ENCODE results near the gene LHFPL3.

Gene LHFPL3

DNA sequence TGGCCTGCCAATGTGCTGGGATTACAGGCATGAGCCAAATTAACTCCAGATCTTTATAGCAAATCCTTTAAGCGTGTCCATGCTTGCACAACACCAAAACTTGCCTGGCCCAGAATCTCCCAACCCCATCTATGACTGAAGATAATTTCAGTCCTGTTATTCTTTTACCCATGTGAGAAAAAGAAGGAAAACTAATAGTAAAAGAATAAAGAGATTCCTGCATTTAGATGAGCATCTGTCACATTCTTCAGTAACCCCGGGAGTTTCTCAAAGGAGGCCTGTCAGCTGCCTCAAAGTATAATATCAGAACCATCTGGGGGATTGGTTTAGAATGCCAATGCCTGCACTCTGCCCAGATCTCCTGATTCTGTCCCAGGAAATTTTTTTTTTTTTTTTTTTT, 527.5 kb downstream of the LHFPL3 start:
- Histone ChIP-seq H3K9me3 (ENCODE audit: control insufficient read depth, low read depth, low read length) (no peaks in the 10 kb centered on the region), H3K4me3 (ENCODE audit: low read length) (no peak overlapping the region), H3K27ac (ENCODE audit: low read length) (no peak overlapping the region), H3K9ac (ENCODE audit: low read length) (no peak overlapping the region), H3K27me3 (ENCODE audit: control insufficient read depth, insufficient read depth, low read length) (no peaks in the 10 kb centered on the region), H3K4me1 (ENCODE audit: control insufficient read depth, low read depth, low read length) (no peaks in the 10 kb centered on the region), H3K36me3 (ENCODE audit: control insufficient read depth, low read depth, low read length) (no peaks in the 10 kb centered on the region)

DNA sequence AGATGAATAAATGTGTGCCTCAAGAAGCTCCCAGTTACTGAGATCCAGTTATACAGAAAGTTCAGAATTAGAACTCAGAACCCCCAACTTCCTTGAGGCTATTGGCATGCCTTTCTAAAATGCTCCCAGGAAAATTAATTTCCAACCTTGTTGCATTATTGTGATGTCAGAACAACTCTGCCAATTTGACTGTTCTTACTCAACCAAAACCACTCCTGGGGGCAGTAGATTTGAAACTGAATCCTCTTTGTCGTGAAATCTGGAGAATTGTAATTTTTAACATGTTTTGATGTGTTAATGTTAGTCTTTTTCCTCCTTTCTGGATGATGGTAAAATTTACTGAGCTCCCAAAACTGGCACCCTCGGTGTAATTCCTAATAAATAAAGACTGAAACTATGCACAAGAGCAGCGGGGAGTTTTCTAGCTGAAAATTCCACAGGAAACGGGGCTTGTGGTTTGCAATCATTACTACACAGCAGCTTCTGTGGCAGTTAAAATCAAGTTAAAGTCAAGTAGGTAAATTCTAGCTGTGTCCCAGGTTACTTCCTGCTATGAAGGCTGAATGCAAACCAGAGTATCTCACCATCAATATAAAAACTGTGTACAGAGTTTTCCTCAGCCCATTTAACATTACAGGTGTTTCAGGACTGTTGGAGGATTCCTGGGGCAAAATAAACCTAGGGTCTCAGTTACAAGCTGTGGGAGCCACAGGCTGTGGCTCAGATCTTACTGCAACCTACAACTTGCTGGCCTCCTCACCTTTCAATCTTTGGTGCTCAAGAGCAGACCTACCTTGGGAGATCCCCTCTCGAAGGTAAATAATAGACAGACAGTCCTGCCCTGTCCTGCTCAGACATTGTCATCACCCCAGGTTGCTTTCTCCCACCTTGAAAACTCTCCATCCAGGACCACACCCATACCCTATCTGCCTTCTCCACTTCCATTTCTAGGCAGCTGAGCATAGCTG, 529.3 kb downstream of the LHFPL3 start:
- Histone ChIP-seq H3K27me3 (ENCODE audit: control insufficient read depth, insufficient read depth, low read length) (peaks cover 13% of the 10 kb centered on the region), H3K9me3 (ENCODE audit: control insufficient read depth, low read depth, low read length) (no peaks in the 10 kb centered on the region), H3K27ac (ENCODE audit: low read length) (no peak overlapping the region), H3K9ac (ENCODE audit: low read length) (no peak overlapping the region), H3K36me3 (ENCODE audit: control insufficient read depth, low read depth, low read length) (no peaks in the 10 kb centered on the region), H3K4me3 (ENCODE audit: low read length) (no peak overlapping the region), H3K4me1 (ENCODE audit: control insufficient read depth, low read depth, low read length) (no peaks in the 10 kb centered on the region)

DNA sequence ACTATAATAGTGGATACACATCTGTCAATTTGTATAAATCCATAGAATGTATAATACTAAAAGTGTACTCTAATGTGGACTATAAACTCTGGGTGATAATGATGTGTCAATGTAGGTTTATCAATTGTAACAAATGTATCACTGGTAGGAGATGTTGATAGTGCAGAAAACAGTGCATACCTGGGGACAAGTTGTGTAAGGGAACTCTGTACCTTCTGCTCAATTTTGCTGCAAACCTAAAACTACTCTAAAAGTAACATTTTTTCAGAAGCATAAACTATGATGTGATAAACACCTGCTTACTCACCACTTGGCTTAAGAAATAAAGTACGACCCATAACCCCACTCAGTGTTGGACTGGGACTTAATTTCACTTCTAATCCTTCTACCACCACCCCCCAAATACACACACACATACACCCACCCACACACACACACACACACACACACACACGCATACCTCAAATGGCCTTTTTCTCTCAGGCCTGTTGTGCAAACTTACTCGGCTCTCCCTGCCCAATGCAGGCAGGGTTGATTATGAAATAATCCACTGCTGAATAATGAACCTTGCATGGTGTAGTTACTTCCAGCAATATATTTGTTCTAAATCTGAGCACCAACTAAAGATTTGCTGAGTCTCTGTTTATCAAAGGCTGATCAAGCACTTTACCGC, 531.5 kb downstream of the LHFPL3 start:
- Histone ChIP-seq H3K9ac (ENCODE audit: low read length) (no peak overlapping the region), H3K27me3 (ENCODE audit: control insufficient read depth, insufficient read depth, low read length) (peaks cover 13% of the 10 kb centered on the region), H3K4me3 (ENCODE audit: low read length) (no peak overlapping the region), H3K27ac (ENCODE audit: low read length) (no peak overlapping the region), H3K4me1 (ENCODE audit: control insufficient read depth, low read depth, low read length) (no peaks in the 10 kb centered on the region), H3K36me3 (ENCODE audit: control insufficient read depth, low read depth, low read length) (no peaks in the 10 kb centered on the region), H3K9me3 (ENCODE audit: control insufficient read depth, low read depth, low read length) (no peaks in the 10 kb centered on the region)

DNA sequence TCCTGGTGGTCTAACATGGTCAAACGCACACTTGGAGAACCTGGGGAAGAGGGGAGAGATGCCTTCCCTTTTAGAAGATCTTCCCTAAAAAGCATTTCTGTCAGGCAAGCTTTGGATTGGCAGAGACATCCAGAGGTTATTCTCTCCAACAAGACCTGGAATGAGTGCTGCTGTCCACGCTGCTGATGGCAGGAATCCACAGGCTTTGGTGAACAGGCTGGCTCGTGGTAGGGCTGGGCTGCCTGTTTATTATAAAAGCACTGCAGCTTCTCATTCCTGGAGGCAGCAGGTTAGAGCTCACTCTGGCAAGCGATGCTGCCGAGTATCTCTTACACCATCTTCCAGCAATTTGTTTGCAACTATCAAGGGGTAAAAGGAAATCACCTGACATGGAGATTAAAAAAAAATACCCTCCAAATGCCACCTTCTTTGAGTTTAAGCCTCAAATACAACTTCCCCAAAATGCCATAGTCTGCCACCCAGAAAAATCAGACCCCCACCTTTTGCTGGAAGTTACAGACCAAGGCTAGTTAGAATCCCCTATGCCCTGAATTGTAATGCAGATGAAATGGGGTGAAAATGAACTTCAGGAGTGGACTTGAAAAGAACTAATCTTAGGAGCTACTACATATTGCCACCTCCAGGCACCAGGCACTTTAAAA, 533.5 kb downstream of the LHFPL3 start:
- H3K4me3 ChIP-seq (ENCODE audit: low read length): no peak overlapping the region

DNA sequence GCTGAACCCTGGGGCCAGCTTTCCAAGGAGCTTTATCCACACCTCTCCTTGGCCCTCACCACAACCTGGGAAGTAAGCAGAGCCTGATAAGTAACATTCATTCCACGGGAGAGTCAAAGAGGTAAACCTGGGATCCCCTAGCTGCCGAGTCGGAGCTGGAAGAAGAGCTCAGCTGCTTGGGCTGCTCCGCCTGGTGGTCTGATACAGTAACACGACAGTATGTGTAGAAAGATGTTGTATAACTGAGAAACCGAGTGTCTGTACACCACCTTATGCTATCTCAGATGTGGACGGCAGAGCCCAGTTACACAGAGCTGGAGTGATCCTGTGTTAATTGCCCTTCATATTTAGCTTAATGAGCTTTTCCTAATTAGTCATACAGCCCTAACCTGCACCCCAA, 534.3 kb downstream of the LHFPL3 start:
- Histone ChIP-seq H3K4me1 (ENCODE audit: control insufficient read depth, low read depth, low read length) (no peaks in the 10 kb centered on the region), H3K36me3 (ENCODE audit: control insufficient read depth, low read depth, low read length) (no peaks in the 10 kb centered on the region), H3K9ac (ENCODE audit: low read length) (no peak overlapping the region), H3K4me3 (ENCODE audit: low read length) (no peak overlapping the region), H3K27ac (ENCODE audit: low read length) (no peak overlapping the region), H3K9me3 (ENCODE audit: control insufficient read depth, low read depth, low read length) (no peaks in the 10 kb centered on the region), H3K27me3 (ENCODE audit: control insufficient read depth, insufficient read depth, low read length) (peaks cover 13% of the 10 kb centered on the region)

More for the DNA sequence above, 533.5 kb downstream of the LHFPL3 start:
- H3K27me3 ChIP-seq (ENCODE audit: control insufficient read depth, insufficient read depth, low read length): peaks cover 13% of the 10 kb centered on the region
- H3K36me3 ChIP-seq (ENCODE audit: control insufficient read depth, low read depth, low read length): no peaks in the 10 kb centered on the region
- H3K9ac ChIP-seq (ENCODE audit: low read length): no peak overlapping the region
- no peaks in the 10 kb centered on the region for H3K4me1 ChIP-seq (ENCODE audit: control insufficient read depth, low read depth, low read length)
- no peaks in the 10 kb centered on the region for H3K9me3 ChIP-seq (ENCODE audit: control insufficient read depth, low read depth, low read length)
- no peak overlapping the region for H3K27ac ChIP-seq (ENCODE audit: low read length)

DNA sequence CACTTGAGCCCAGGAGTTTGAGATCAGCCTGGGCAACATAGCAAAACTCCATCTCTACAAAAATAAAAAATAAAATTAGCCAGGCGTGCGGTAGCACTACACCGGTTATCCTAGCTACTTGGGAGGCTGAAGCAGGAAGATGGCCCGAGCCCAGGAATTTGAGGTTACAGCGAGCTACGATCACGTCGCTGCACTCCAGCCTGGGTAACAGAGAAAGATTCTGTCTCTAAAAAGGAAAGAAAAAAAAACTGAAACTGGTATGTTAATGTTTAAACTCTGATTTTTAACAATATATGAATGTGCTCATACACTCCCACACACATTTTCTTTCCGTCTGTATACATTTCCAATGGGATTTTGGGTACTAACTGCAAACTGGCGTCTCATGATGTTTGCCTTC, 545.0 kb downstream of the LHFPL3 start:
- Histone ChIP-seq H3K27me3 (ENCODE audit: control insufficient read depth, insufficient read depth, low read length) (no peaks in the 10 kb centered on the region), H3K36me3 (ENCODE audit: control insufficient read depth, low read depth, low read length) (no peaks in the 10 kb centered on the region), H3K27ac (ENCODE audit: low read length) (no peak overlapping the region), H3K9me3 (ENCODE audit: control insufficient read depth, low read depth, low read length) (no peaks in the 10 kb centered on the region), H3K4me3 (ENCODE audit: low read length) (no peak overlapping the region), H3K4me1 (ENCODE audit: control insufficient read depth, low read depth, low read length) (no peaks in the 10 kb centered on the region), H3K9ac (ENCODE audit: low read length) (no peak overlapping the region)

DNA sequence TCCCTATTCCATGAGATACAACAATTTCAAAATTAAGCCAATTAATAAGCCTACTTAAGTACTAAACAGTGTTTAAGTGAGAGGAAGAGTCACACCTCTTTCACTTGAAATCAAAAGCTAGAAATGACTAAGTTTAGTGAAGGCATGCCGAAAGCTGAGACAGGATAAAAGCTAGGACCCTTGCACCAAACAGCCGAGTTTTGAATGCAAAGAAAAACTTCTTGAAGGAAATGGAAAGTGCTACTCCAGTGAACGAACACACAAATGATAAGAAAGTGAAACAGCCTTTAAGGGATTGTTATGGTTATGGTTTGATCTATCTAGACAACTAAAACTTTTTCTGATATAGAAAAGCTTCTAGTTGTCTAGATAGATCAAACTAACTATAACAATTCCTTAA, 550.2 kb downstream of the LHFPL3 start:
- Histone ChIP-seq H3K27ac (ENCODE audit: low read length) (no peak overlapping the region), H3K4me3 (ENCODE audit: low read length) (no peak overlapping the region), H3K27me3 (ENCODE audit: control insufficient read depth, insufficient read depth, low read length) (no peaks in the 10 kb centered on the region), H3K36me3 (ENCODE audit: control insufficient read depth, low read depth, low read length) (no peaks in the 10 kb centered on the region), H3K9me3 (ENCODE audit: control insufficient read depth, low read depth, low read length) (no peaks in the 10 kb centered on the region), H3K4me1 (ENCODE audit: control insufficient read depth, low read depth, low read length) (no peaks in the 10 kb centered on the region), H3K9ac (ENCODE audit: low read length) (no peak overlapping the region)

DNA sequence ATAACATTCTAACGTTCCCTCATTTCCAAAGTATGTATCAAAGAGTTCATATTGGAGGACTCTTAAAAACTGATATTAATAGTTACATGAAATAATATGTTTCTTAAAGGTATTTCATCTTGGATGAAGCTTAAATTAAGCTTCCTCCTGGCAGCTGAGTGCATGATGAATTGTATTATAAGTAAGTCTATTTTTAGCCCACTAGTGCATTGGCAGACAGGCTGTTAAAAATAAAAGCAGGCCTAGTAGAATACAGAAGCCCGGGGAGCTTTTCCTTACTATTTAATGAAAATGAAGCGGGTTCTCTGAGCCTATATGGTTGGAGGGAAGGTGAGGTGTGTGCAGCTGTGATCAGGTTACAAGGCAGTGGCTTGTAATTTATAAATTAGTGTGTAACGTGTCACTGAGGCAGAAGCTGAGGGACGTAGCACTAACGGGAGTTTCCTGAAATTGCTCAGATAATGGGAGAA, 554.9 kb downstream of the LHFPL3 start:
- no peak overlapping the region for H3K27ac ChIP-seq (ENCODE audit: low read length)
- no peaks in the 10 kb centered on the region for H3K4me1 ChIP-seq (ENCODE audit: control insufficient read depth, low read depth, low read length)
- no peak overlapping the region for H3K4me3 ChIP-seq (ENCODE audit: low read length)
- H3K9ac ChIP-seq (ENCODE audit: low read length): no peak overlapping the region
- no peaks in the 10 kb centered on the region for H3K9me3 ChIP-seq (ENCODE audit: control insufficient read depth, low read depth, low read length)
- H3K27me3 ChIP-seq (ENCODE audit: control insufficient read depth, insufficient read depth, low read length): no peaks in the 10 kb centered on the region
- no peaks in the 10 kb centered on the region for H3K36me3 ChIP-seq (ENCODE audit: control insufficient read depth, low read depth, low read length)

DNA sequence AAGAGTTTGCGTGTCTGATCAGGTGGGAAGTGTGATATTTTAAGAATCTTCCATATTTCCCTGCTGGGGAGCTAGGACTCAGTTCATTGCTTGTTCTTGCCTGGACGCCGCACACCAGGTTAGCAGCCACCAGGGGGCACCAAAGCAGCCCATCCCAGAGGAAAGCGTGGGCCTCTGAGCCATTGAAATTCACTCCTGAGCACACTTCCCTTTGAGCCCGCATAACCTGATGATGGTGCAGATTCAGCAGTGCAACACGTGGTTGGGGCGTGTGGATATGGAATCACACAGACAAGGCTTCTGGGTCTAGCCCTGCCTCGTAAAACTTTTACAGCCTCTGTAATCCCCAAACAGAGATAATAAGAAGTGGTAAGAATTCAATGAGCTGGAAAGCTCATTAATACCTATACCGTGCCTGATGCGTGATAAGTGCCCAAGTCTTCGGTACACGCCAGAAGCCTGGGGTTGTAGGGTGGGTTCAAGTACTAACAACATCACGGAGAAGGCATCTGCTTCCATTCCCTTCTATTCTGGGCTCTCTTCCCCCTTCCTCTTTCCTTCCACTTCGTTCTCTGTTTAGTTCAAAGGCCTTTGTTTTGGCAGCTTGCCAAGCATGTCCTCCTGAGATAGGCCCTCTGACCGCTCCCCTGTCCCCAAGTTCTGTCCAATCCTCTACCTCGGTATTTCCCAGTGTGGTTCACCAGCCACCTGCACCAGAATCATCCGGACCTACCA, 555.5 kb downstream of the LHFPL3 start:
- H3K9me3 ChIP-seq (ENCODE audit: control insufficient read depth, low read depth, low read length): no peaks in the 10 kb centered on the region
- H3K36me3 ChIP-seq (ENCODE audit: control insufficient read depth, low read depth, low read length): no peaks in the 10 kb centered on the region
- no peaks in the 10 kb centered on the region for H3K27me3 ChIP-seq (ENCODE audit: control insufficient read depth, insufficient read depth, low read length)
- H3K27ac ChIP-seq (ENCODE audit: low read length): no peak overlapping the region
- H3K9ac ChIP-seq (ENCODE audit: low read length): no peak overlapping the region
- no peaks in the 10 kb centered on the region for H3K4me1 ChIP-seq (ENCODE audit: control insufficient read depth, low read depth, low read length)
- no peak overlapping the region for H3K4me3 ChIP-seq (ENCODE audit: low read length)

DNA sequence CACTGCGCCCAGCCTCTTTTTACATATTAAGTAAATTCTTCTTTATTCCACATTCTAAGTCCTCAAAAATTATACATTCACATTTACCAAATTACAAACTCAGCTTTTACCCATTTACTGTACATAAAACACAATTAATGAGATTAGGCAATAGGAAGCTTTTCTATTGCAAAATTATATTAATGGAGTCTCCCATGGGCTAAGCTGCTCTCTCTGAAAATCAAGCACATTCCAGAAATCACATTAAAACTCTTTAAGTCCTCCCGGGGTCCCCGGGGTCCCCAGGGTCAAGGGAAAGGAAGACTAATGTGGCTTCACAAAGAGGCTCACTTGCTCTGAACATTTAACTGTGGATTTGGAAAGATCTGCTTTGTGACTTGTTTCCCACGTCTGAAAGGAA, 558.2 kb downstream of the LHFPL3 start:
- Histone ChIP-seq H3K9me3 (ENCODE audit: control insufficient read depth, low read depth, low read length) (no peaks in the 10 kb centered on the region), H3K4me3 (ENCODE audit: low read length) (no peak overlapping the region), H3K36me3 (ENCODE audit: control insufficient read depth, low read depth, low read length) (no peaks in the 10 kb centered on the region), H3K27me3 (ENCODE audit: control insufficient read depth, insufficient read depth, low read length) (no peaks in the 10 kb centered on the region), H3K4me1 (ENCODE audit: control insufficient read depth, low read depth, low read length) (no peaks in the 10 kb centered on the region), H3K27ac (ENCODE audit: low read length) (no peak overlapping the region), H3K9ac (ENCODE audit: low read length) (no peak overlapping the region)

DNA sequence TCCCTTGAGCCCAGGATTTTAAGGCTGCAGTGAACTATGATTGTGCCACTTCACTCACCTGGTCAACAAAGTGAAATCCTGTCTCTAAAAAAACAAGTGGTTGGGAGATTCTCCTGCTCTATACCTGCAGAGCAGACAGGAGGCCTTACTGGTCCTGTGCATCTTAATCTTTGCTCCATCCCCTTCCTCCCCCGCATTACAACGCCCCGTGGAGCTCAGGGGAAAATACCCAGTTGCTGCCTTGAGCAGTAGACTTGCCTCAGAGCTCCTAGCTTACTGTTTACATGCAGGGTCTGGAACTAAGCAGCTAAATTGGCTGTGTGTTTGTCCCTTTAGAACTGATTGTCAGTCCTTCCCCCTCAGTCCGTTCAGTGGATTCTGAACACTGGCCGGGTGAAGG, 561.8 kb downstream of the LHFPL3 start:
- Histone ChIP-seq H3K36me3 (ENCODE audit: control insufficient read depth, low read depth, low read length) (no peaks in the 10 kb centered on the region), H3K27ac (ENCODE audit: low read length) (no peak overlapping the region), H3K9ac (ENCODE audit: low read length) (no peak overlapping the region)

More for the DNA sequence above, 561.8 kb downstream of the LHFPL3 start:
- Histone ChIP-seq H3K27me3 (ENCODE audit: control insufficient read depth, insufficient read depth, low read length) (no peaks in the 10 kb centered on the region), H3K4me1 (ENCODE audit: control insufficient read depth, low read depth, low read length) (peaks cover 3% of the 10 kb centered on the region), H3K4me3 (ENCODE audit: low read length) (no peak overlapping the region), H3K9me3 (ENCODE audit: control insufficient read depth, low read depth, low read length) (no peaks in the 10 kb centered on the region)
